ENCODE data around the gene LRP4. TPM values are rescaled to one million over a fixed set of nuclear protein-coding genes. Genes with fewer than 3 reads are reported as not detected.
"Not testable (repeated sequence)": the region's sequence is repeated elsewhere in the genome, so short reads cannot be mapped to it uniquely, and the experiment has no call there.

Gene LRP4
- total and polyA plus RNA-seq, 2 of the 13 experiments (the other 11 are each of a cell fraction or from before 2014, with no cell fraction given), result 4.7 to 13.3 TPM

GRCh38 chr11:46930089-46930488 lies 11.7 kb upstream of the LRP4 start (continued):
- TF ChIP-seq PATZ1 (CRISPR knock-in tag; IDR thresholded peaks at IDR 0.05) (no peak), ELF3 (CRISPR knock-in tag; IDR thresholded peaks at IDR 0.05) (peak; percentile 78)

GRCh38 chr11:46928701-46929100 lies 10.4 kb upstream of the LRP4 start:
- WGBS (ENCODE audit: low lambda C conversion rate), result 0% methylated on average over 1 of the region's 1 CpG
- ATAC-seq; H3K27ac ChIP-seq (ENCODE audit: extremely low read length, insufficient read depth, low read length); in situ Hi-C loops (cut with HindIII; ENCODE audit: extremely low pct_ligation_motif_present, low pct_unique_long_range_greater_than_20kb); H4K20me1 ChIP-seq (ENCODE audit: insufficient read depth, low read length); DNase-seq (ENCODE audit: low spot score); H3K4me3 ChIP-seq (replicated peaks in 1 of 3; ENCODE audit: insufficient read depth in 1 of 3, low read depth in 2 of 3, low read length in 3 of 3); CTCF ChIA-PET (ENCODE audit: low intra/inter-chr PET ratio, low total read pairs); H3K9me3 ChIP-seq (ENCODE audit: low read length); H3K36me3 ChIP-seq (replicated peaks in 1 of 2; ENCODE audit: control insufficient read depth in 1 of 2, insufficient read depth in 2 of 2, low read length in 2 of 2); H3K27me3 ChIP-seq (ENCODE audit: control insufficient read depth in 1 of 2, insufficient read depth in 2 of 2, low read length in 2 of 2); intact Hi-C loops (cut with micrococcal nuclease; ENCODE audit: unreplicated experiment); BruUV-seq (replicated peaks); H2AFZ ChIP-seq (ENCODE audit: low read length); H3K79me2 ChIP-seq (ENCODE audit: insufficient read depth, low read length); H3K9ac ChIP-seq (ENCODE audit: insufficient read depth, low read depth, low read length); FAIRE-seq: not testable (repeated sequence)
- peak; percentile 43; the same call in 1 of the 2 replicates for TF ChIP-seq HNF4A (CRISPR knock-in tag; IDR thresholded peaks at IDR 0.05)
- POLR2A ChIA-PET, result interaction anchor here (1.0 kb wide), 1 partner anchor 12 kb away, joined by 3 read pairs; no protein-coding TSS in a partner anchor
- Histone ChIP-seq H3K4me2 (ENCODE audit: low read depth, low read length) (peak overlapping the region; percentile 39; the same call in 1 of the 2 replicates), H3K4me1 (ENCODE audit: insufficient read depth, low read length) (peaks cover 20% of the 10 kb centered on the region)

GRCh38 chr11:46927928-46928327 lies 9.6 kb upstream of the LRP4 start:
- in situ Hi-C loops (cut with HindIII; ENCODE audit: extremely low pct_ligation_motif_present, low pct_unique_long_range_greater_than_20kb); intact Hi-C loops (cut with micrococcal nuclease; ENCODE audit: unreplicated experiment); H3K79me2 ChIP-seq (ENCODE audit: insufficient read depth, low read length); H3K9me3 ChIP-seq (ENCODE audit: low read length); H3K27me3 ChIP-seq (ENCODE audit: control insufficient read depth in 1 of 2, insufficient read depth in 2 of 2, low read length in 2 of 2); H3K27ac ChIP-seq (ENCODE audit: extremely low read length, insufficient read depth, low read length); H3K36me3 ChIP-seq (replicated peaks in 1 of 2; ENCODE audit: control insufficient read depth in 1 of 2, insufficient read depth in 2 of 2, low read length in 2 of 2); FAIRE-seq; H4K20me1 ChIP-seq (ENCODE audit: insufficient read depth, low read length); DNase-seq (ENCODE audit: low spot score); CTCF ChIA-PET (ENCODE audit: low intra/inter-chr PET ratio, low total read pairs); H3K4me3 ChIP-seq (replicated peaks in 1 of 3; ENCODE audit: insufficient read depth in 1 of 3, low read depth in 2 of 3, low read length in 3 of 3); ATAC-seq; BruUV-seq (replicated peaks); H2AFZ ChIP-seq (ENCODE audit: low read length); H3K9ac ChIP-seq (ENCODE audit: insufficient read depth, low read depth, low read length); H3K4me2 ChIP-seq (ENCODE audit: low read depth, low read length): not testable (repeated sequence)
- POLR2A ChIA-PET, result interaction anchor here (1.0 kb wide), 1 partner anchor 11 kb away, joined by 3 read pairs; no protein-coding TSS in a partner anchor
- H3K4me1 ChIP-seq (ENCODE audit: insufficient read depth, low read length), result peaks cover 20% of the 10 kb centered on the region
- WGBS (ENCODE audit: low lambda C conversion rate), result 46% methylated on average over 2 of the region's 4 CpGs
- 0 out of 2 replicates have a peak, but pooled peaks have one; percentile 3 for TF ChIP-seq SALL1 (CRISPR knock-in tag; IDR thresholded peaks at IDR 0.05)

Measured in HepG2 (cell line).